Ureter (tissue), 1 donor: ENCODE results near the gene ADGRV1. TPM values are rescaled to one million over a fixed set of nuclear protein-coding genes. Genes with fewer than 3 reads are reported as not detected.
A peak's percentile ranks its signal among the peaks of the same experiment; 100 is the strongest.
"Not testable (repeated sequence)": the region's sequence is repeated elsewhere in the genome, so short reads cannot be mapped to it uniquely, and the experiment has no call there.

Experiments used
- DNase-seq: peaks from one replicate; pipeline ENCODE4 v3.0.0-alpha.2; 2020; ENCODE audit warnings: low spot score
- total RNA-seq: library from RNA; stranded (reverse); gene quantifications from one replicate; pipeline ENCODE4 v1.2.4, GENCODE V29; 2023
- donor health status: DM: yes; HTN: yes; CAD: no.

Gene ADGRV1
- total RNA-seq, 1 donor from 2014 or later = 4.7 TPM

DNA sequence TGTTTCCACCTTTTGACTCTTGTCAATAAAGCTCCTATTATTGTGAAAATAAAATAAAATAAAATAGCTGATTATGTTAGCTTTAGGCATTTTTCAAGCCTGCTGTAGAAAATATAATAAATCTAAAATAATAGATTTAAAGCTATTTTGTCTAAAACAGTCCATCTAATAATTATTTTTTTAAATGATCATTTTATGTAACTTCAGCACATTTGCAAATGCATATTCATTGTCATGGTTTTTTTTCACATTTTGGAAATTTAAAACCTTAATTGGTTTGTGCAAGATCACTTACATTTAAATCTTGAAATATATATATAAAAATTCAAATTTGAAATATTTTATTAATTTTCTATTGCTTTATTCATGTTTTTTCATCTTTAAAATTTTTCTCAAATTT is 159.8 kb downstream of the ADGRV1 start:
- no peak for DNase-seq

DNA sequence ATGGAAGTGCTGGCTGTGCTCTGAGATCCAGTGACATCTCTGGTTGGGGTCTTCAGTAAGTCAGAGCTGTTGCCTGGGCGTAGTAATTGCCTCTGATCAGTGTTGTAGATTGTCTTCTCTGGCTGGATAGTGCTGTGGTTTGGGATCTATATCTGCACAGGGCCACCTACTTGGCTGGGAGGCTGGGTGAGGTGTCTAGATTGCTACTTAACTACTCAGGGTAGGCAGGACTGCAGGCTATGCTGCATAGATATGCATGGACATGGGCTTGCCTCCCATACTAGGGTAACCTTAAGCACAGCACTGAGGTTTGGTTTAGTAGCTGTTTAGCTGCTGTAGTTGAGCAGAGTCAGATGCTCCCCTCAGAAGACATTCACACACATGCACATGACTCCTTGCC is 181.0 kb downstream of the ADGRV1 start:
- no peak for DNase-seq

GRCh38 chr5:90740244-90740799 is 181.7 kb downstream of the ADGRV1 start:
- no peak for DNase-seq

- no peak for DNase-seq
Measured at GRCh38 chr5:90741022-90741564, 182.5 kb downstream of the ADGRV1 start.

- DNase-seq = no peak
Measured at GRCh38 chr5:90746119-90746518, 187.5 kb downstream of the ADGRV1 start.

DNA sequence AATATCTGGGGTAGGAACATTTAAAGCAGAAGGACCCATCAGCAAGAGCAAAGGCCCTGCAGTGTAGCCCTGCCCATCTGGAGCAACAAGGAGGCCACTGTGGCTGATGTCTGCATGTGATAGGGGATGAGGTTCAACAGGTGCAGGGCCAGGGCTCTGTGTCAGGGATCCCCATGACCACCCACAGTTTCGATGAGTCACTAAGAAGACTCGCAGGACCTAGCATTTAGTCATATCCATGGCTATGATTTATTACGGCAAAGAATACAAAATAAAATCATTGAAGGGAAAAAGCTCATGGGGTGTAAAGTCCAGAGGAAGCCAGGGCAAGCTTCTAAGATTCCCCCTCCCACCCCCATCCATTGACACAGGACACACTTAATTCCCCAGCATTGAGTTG is 188.6 kb downstream of the ADGRV1 start:
- DNase-seq = no peak

DNA sequence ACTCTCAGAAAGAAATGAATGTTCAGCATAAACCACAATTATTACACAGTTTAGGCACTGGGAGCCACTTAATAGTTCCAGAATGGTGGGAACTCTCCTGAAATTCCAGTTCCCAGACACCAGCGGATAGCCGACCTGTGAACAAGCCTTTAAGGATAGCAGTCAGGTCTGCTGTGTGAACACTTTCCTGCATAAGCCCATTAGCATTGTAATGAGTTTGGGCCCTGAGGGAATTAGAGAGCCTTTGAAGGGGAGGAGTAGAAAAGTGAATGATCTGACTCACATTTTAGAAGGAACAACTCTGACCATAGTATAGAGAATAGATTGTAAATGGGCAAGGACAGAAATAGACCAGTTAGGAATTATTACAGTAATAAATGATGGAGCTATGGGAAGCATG is 189.1 kb downstream of the ADGRV1 start:
- DNase-seq = no peak

GRCh38 chr5:90759119-90759518 is 200.5 kb downstream of the ADGRV1 start:
- DNase-seq = no peak

- DNase-seq = no peak
Measured at GRCh38 chr5:90767710-90768109, 209.1 kb downstream of the ADGRV1 start.

GRCh38 chr5:90770006-90770541 is 211.5 kb downstream of the ADGRV1 start:
- DNase-seq = not testable (repeated sequence)

DNA sequence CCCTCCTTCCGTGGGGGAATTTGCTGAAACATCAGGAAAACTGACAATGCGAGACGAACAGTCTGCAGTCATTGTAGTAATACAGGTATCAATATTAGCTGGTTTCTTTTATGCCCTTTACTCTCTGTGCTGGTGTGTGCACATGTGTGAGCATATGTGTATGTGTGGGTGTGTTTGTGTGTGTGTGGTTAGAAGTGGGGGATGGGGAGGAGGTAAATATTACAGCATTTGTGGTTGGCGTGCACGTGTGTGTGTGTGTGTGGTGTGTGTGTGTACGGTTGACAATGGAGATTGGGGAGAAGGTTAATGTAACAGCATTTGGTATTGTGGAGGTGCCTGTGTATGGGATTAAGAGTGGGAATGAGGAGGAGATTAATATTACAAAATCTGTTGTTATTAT is 219.4 kb downstream of the ADGRV1 start:
- no peak for DNase-seq

DNA sequence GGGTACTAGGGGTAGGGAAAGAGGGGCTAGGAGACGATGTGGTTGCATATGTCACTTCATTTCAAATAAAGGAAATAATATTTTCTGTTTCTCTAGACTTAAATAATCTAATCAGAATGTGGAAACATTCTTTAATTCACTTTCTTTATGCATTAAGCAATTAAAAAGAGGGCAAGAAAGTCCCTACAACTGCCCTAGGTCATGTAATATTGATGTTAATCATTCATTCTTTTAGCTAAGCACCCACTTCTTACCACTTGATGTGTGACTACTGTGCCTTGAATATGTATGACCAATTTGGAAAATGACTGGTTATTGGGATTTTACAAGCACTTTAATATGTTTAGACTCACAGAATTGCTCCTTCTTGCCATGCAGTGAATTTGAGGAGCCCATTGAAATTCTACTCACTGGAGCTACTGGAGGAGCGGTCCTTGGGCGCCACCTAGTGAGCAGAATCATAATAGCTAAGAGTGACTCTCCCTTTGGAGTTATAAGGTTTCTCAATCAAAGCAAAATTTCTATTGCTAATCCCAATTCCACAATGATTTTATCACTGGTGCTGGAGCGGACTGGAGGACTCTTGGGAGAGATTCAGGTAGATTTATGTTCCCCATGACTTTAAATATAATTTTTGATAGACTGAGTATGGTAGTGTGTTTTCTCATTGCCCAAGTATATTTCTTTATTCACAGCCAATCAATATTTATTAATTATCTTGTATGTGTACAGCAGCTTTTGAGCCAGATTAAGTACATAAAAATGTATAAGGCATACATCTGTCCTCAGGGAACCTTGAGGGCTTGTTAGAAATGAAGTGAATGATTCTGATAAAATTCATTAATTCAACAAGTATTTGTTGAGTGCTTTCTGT is 225.1 kb downstream of the ADGRV1 start:
- DNase-seq = peak; percentile 79

- no peak for DNase-seq
Measured at GRCh38 chr5:90786756-90787155, 228.2 kb downstream of the ADGRV1 start.

- no peak for DNase-seq
Measured at GRCh38 chr5:90792725-90793124, 234.1 kb downstream of the ADGRV1 start.

DNA sequence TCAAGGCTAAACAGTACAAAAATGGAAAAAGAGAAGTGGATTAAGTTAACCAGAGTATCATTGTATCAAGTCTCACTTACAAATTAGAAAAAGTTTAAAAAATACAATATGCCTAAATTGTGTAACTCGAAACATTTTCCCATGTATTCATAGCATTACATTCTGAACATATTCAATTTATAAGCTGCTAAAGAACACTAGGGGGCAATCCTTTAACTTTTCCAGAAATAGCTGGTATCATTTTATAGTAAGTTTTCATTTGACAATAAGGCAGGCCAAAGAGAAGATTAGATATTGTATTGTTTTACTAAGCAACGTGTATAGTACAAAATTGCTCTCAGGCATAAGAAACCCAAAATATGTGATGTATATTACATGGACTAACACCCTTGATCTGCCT is 234.6 kb downstream of the ADGRV1 start:
- DNase-seq = no peak

DNA sequence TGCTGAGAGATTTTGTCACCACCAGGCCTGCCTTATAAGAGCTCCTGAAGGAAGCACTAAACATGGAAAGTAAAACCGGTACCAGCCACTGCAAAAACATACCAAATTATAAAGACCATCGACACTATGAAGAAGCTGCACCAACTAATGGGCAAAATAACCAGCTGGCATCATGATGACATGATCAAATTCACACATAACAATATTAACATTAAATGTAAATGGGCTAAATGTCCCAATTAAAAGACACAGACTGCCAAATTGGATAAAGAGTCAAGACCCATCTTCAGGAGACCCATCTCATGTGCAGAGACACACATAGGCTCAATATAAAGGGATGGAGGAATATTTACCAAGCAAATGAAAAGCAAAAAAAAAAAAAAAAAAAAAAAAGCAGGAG is 238.3 kb downstream of the ADGRV1 start:
- DNase-seq = not testable (repeated sequence)

- not testable (repeated sequence) for DNase-seq
Measured at GRCh38 chr5:90800082-90800481, 241.5 kb downstream of the ADGRV1 start.

- not testable (repeated sequence) for DNase-seq
Measured at GRCh38 chr5:90800515-90800914, 241.9 kb downstream of the ADGRV1 start.

DNA sequence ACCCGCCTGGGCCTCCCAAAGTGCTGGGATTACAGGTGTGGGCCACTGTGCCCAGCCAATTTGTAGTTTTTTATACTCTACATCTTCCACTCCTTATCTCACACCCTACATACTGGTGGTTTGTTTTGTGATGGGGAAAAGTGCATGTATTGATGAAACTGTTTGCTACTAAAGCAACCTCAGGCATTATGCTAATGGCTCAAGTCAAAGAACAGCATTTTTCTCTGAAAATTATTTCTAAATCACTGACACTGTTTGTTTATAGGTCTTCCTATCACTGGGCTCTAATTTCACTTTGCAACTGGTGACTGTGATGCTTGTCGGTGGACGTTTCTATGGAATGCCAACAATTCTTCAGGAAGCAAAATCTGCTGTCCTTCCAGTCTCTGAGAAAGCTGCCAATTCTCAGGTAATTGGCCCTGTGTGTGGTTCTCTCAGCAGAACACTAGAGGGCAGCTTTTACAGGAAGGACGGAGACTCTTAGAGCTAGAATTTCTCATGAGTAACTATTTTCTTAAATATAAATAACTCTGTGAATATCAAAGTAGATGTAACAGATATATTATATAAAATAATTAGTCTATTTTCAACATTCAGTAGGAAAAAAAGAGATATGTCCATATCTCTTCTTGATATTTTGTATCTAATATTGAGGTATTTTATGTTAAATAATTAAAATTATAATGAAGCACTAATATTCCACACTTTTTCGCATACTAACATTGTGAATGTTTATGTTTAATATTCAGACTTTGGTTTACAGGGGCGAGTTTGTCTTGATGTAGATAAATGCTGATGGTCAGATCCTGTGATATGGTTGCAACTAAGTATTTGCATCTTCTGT is 244.1 kb downstream of the ADGRV1 start:
- no peak for DNase-seq

DNA sequence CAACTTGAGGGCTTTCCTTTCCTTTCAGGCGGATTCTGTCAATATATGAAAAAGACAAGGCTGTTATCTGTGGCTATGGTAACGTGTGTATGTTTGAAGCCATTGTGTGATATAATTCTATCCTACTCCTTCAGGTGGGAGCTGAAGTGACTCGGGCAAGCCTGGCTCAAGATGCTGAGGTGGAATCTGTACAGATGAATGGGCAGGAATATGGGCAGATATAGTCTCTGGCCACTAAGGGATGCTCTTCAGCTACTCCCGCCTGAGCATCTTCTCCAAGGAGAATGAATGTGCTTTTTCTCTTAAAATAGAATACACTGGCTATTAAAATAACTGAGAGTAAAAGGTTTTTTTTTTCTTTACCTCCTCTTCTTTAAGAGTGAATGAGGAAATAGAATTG is 244.8 kb downstream of the ADGRV1 start:
- no peak for DNase-seq

GRCh38 chr5:90803876-90804275 is 245.3 kb downstream of the ADGRV1 start:
- DNase-seq = no peak

- no peak for DNase-seq
Measured at GRCh38 chr5:90807496-90807895, 248.9 kb downstream of the ADGRV1 start.
